GM23248 (cell line): ENCODE results near the gene LPP.

Experiments used
- EZH2 ChIP-seq: fragments of 200-600 bp; sonication (generic); IDR thresholded peaks from 2 replicates; pipeline ENCODE4 v1.6.1; 2018; ENCODE audit warnings: antibody characterized with exemption, mild to moderate bottlenecking; ENCODE audit not compliant: insufficient read depth, poor library complexity, severe bottlenecking
- EZH2phosphoT487 ChIP-seq: fragments of 200-600 bp; sonication (generic); IDR thresholded peaks from 2 replicates; pipeline ENCODE4 v1.6.1; 2018; ENCODE audit warnings: antibody characterized with exemption, moderate library complexity, mild to moderate bottlenecking, low read depth; ENCODE audit not compliant: insufficient read depth

- TF ChIP-seq EZH2 (no peak), EZH2phosphoT487 (no peak)
Observed at GRCh38 chr3:188571531-188572095, 417.7 kb downstream of the LPP start.
